Activated naive CD8-positive, alpha-beta T cell (primary cell): ENCODE measurements around the gene ITPR3.

Experiments
- H3K27ac Mint-ChIP-seq: one replicate; pipeline ENCODE4 v1.8.0; 2021; ENCODE audit warnings: mixed read lengths
- H3K27me3 Mint-ChIP-seq: one replicate; pipeline ENCODE4 v1.8.0; 2021; ENCODE audit warnings: mixed read lengths
- H3K36me3 Mint-ChIP-seq: one replicate; pipeline ENCODE4 v1.8.0; 2021; ENCODE audit warnings: mixed read lengths
- H3K4me1 Mint-ChIP-seq: one replicate; pipeline ENCODE4 v1.8.0; 2021; ENCODE audit warnings: low read depth, mixed read lengths
- H3K4me3 Mint-ChIP-seq: one replicate; pipeline ENCODE4 v1.8.0; 2021; ENCODE audit warnings: mild to moderate bottlenecking, mixed read lengths
- H3K9me3 Mint-ChIP-seq: one replicate; pipeline ENCODE4 v1.8.0; 2021; ENCODE audit warnings: low read depth, mixed read lengths

Gene ITPR3

DNA sequence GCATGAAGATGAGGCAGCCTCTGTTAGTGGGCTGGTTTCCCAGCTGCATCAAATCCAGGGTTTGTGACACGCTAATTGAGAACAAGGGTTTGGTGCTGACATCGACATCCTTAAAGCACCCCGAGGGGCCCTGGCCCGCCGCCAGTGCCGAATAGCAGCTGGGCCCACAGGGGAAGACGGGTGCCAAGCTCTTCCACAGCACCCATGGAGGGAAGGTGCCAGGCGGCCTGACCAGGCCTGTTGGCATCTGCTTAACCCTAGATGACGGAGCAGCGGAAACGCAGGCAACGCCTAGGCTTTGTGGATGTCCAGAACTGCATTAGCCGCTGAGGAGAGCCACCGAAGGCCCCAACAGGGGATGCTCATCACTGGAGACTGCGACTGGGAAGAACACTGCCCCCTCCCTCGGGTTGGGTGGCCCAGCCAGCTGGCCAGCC, 74.3 kb downstream of the ITPR3 start:
- H3K4me3 Mint-ChIP-seq, result no peak overlapping the region

DNA sequence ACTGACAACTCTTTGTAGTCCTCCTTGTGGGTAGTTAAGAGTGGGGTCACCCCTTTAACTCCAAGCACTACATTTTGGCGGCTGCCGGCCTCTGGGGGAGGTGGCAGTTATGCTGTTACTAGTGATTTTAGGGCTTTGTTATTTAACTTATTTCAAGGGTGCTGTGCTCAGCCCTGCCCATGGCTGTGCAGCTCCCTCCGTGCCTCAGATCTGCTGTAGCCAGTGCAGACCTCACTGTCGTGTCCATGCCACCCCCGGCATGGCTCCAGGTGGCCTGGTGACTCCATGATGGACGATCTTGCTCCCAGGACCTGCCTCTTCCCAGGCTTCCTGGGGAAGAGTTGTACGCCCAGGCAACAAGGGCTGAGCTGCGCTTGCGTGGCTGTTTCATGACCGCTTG, 75.0 kb downstream of the ITPR3 start:
- peaks cover 14% of the 10 kb centered on the region for H3K36me3 Mint-ChIP-seq
- H3K4me3 Mint-ChIP-seq, result peak overlapping the region; percentile 61
- H3K4me1 Mint-ChIP-seq, result peaks cover 77% of the 10 kb centered on the region
- H3K9me3 Mint-ChIP-seq, result no peaks in the 10 kb centered on the region
- peak overlapping the region; percentile 94 for H3K27ac Mint-ChIP-seq
- H3K27me3 Mint-ChIP-seq, result no peaks in the 10 kb centered on the region

More for the DNA sequence above, 74.3 kb downstream of the ITPR3 start:
- Mint-ChIP-seq H3K36me3 (peaks cover 14% of the 10 kb centered on the region), H3K9me3 (no peaks in the 10 kb centered on the region), H3K27ac (peak overlapping the region; percentile 94), H3K27me3 (no peaks in the 10 kb centered on the region), H3K4me1 (peaks cover 75% of the 10 kb centered on the region)

- Mint-ChIP-seq H3K4me3 (peak overlapping the region; percentile 61), H3K27me3 (no peaks in the 10 kb centered on the region), H3K36me3 (peaks cover 14% of the 10 kb centered on the region), H3K27ac (peak overlapping the region; percentile 94), H3K4me1 (peaks cover 75% of the 10 kb centered on the region), H3K9me3 (no peaks in the 10 kb centered on the region)
Observed at GRCh38 chr6:33696548-33697518, 75.7 kb downstream of the ITPR3 start.

GRCh38 chr6:33697845-33698244, 76.7 kb downstream of the ITPR3 start:
- Mint-ChIP-seq H3K27me3 (no peaks in the 10 kb centered on the region), H3K27ac (peak overlapping the region; percentile 94), H3K36me3 (peaks cover 10% of the 10 kb centered on the region), H3K4me3 (peak overlapping the region; percentile 6), H3K4me1 (peaks cover 65% of the 10 kb centered on the region), H3K9me3 (no peaks in the 10 kb centered on the region)

DNA sequence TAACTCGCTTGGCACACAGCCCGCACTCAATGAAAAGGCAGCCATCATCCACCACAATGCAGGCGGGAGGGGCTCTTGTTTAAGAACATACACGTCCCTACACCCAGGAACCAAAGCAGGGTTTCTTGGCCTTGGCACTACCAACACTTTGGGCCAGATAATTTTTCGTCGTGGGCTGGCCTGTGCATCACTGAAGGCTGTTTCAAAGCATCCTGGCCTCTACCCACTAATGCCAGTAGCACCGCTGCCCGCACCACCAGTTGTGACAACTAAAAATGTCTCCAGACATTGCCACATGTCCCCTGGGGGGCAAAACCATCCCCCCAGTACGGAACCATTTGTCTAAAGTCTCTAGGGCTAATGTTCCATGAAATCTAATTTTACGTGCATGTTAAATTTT, 77.4 kb downstream of the ITPR3 start:
- Mint-ChIP-seq H3K9me3 (no peaks in the 10 kb centered on the region), H3K27ac (peak overlapping the region; percentile 68), H3K27me3 (no peaks in the 10 kb centered on the region), H3K36me3 (peaks cover 9% of the 10 kb centered on the region), H3K4me1 (peaks cover 58% of the 10 kb centered on the region), H3K4me3 (no peak overlapping the region)

GRCh38 chr6:33699131-33699530, 78.0 kb downstream of the ITPR3 start:
- H3K27me3 Mint-ChIP-seq, result no peaks in the 10 kb centered on the region

DNA sequence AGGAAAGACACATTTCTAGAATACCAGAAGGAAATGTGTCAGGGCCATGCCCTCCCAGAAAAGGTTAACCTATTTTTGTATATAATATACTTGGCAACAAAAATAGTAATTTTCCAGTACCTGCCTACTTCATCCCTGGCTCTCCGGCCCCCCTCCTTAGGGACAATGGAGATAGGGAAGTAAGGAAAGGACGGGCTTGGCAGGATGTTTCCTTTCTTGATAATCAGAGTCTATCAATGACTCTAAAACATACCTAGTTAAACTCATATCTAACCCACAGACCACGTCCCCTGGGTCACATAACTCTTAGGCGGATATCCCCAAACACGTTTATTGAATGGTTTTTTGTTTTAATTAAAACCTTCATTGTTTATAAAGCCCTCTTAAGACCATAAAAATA, 78.6 kb downstream of the ITPR3 start:
- Mint-ChIP-seq H3K4me1 (peaks cover 46% of the 10 kb centered on the region), H3K27ac (peak overlapping the region; percentile 46), H3K9me3 (no peaks in the 10 kb centered on the region), H3K4me3 (no peak overlapping the region), H3K36me3 (peaks cover 9% of the 10 kb centered on the region), H3K27me3 (no peaks in the 10 kb centered on the region)

More at GRCh38 chr6:33699131-33699530, 78.0 kb downstream of the ITPR3 start:
- H3K36me3 Mint-ChIP-seq, result peaks cover 7% of the 10 kb centered on the region
- H3K27ac Mint-ChIP-seq, result no peak overlapping the region
- no peak overlapping the region for H3K4me3 Mint-ChIP-seq
- peaks cover 52% of the 10 kb centered on the region for H3K4me1 Mint-ChIP-seq
- H3K9me3 Mint-ChIP-seq, result no peaks in the 10 kb centered on the region

- H3K4me1 Mint-ChIP-seq, result peaks cover 38% of the 10 kb centered on the region
- no peaks in the 10 kb centered on the region for H3K27me3 Mint-ChIP-seq
- no peak overlapping the region for H3K4me3 Mint-ChIP-seq
- no peaks in the 10 kb centered on the region for H3K9me3 Mint-ChIP-seq
- H3K36me3 Mint-ChIP-seq, result peaks cover 9% of the 10 kb centered on the region
- peak overlapping the region; percentile 46 for H3K27ac Mint-ChIP-seq
Observed at GRCh38 chr6:33700391-33701050, 79.4 kb downstream of the ITPR3 start.

GRCh38 chr6:33702345-33702977, 81.3 kb downstream of the ITPR3 start:
- Mint-ChIP-seq H3K36me3 (peaks cover 8% of the 10 kb centered on the region), H3K4me1 (peaks cover 20% of the 10 kb centered on the region), H3K27ac (no peak overlapping the region), H3K4me3 (no peak overlapping the region), H3K9me3 (no peaks in the 10 kb centered on the region), H3K27me3 (no peaks in the 10 kb centered on the region)

DNA sequence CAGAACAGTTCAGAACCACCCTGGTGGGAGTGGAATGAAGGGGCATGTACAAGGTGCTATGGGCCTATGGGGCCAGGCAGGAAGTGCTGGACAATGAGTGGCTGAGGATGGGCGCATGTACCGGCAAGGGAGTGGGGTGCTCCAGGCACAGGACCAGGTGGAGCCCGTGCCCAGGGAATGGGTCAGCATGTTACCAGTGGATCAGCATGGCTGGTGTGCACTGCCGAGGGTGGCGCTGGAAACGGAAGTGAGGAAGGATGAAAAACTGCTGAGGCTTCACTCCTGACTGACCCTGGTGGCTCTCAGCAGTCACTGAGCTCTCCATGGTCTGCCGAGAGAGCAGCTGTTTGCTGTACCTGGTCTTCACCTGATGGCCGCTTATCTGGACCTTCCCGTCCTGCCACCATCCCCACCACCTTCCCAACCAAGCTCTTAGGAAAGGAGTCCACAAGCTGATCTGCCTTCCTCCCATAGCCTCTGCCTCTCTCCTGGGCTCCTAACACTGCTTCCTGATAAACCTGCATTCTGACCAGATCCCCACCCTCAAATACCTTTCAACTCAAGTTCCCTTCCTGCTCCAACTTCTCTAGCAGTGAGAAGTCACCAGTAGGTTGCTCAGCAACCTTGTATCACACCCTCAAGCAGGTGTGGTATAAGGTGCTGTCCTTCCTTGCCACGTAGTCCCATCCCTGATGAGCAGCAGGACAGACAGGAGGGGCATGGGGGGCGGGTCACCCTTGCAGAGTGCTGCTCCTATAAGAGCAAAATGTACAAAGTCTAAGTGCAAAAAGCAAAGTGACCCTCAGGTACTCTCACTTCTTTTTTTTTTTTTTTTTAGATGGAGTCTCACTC, 83.3 kb downstream of the ITPR3 start:
- Mint-ChIP-seq H3K27ac (no peak overlapping the region), H3K9me3 (no peaks in the 10 kb centered on the region), H3K4me1 (peaks cover 24% of the 10 kb centered on the region), H3K36me3 (peaks cover 10% of the 10 kb centered on the region), H3K27me3 (no peaks in the 10 kb centered on the region), H3K4me3 (no peak overlapping the region)

GRCh38 chr6:33705268-33705885, 84.3 kb downstream of the ITPR3 start:
- Mint-ChIP-seq H3K27me3 (no peaks in the 10 kb centered on the region), H3K4me1 (peaks cover 28% of the 10 kb centered on the region), H3K9me3 (no peaks in the 10 kb centered on the region), H3K4me3 (no peak overlapping the region), H3K27ac (no peak overlapping the region), H3K36me3 (peaks cover 16% of the 10 kb centered on the region)

DNA sequence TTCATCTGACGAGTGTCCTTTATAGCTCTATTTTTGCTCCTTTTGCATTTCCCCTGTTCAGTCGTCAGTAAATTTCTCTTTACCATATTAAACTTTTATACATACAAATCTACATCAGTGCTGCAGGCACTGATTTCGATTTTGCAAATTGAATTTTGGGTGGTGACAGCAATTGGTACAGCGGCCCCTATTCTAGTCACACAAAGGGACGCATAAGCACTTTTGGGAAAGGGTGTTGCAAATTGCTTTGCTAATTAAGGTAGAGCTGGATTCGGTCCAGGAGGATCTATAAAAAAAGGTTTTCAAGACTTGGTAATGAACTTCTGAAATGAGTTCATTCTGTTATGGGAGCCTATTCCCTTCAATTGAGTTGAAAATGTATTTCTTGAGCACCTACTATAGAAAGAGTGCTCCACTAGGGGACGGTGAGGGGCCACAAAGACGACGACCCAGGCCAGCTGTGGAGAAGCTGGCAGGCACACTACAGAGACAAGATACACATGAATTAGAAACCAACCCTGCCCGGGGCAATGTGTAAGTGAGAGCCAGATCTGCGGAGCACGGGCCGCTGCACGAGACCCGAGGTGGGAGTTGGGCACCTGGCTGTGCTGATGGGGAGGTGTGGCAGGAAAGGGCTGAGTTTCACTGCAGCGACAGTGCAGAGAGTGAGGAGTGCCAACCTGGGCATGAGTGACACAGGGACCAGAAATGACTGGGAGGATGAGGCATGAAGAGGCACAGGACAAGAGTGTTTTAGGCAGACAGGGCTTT, 85.0 kb downstream of the ITPR3 start:
- no peaks in the 10 kb centered on the region for H3K27me3 Mint-ChIP-seq
- peaks cover 17% of the 10 kb centered on the region for H3K36me3 Mint-ChIP-seq
- no peak overlapping the region for H3K4me3 Mint-ChIP-seq
- no peaks in the 10 kb centered on the region for H3K9me3 Mint-ChIP-seq
- peaks cover 33% of the 10 kb centered on the region for H3K4me1 Mint-ChIP-seq
- peak overlapping the region; percentile 61 for H3K27ac Mint-ChIP-seq

DNA sequence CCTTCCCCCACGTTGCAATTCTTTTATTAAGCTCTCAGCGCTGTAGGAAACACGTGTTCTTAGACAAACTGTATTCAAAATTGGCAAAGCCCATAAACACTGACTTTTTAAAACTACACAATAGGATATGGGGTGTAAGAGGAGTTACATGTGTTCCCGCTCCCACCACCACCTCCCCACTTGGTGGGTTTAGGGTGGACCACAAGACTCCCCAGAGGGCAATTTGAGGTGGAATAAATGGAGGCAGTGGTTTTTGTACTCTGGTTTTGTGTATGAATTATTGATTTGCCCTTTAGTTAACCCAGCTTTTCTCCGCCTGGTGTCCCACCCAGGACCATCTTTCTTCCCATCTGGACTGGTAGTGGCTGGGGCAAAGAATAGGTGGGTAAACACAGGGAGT, 86.6 kb downstream of the ITPR3 start:
- Mint-ChIP-seq H3K27ac (no peak overlapping the region), H3K4me3 (no peak overlapping the region), H3K9me3 (no peaks in the 10 kb centered on the region)

More for the DNA sequence above, 86.6 kb downstream of the ITPR3 start:
- Mint-ChIP-seq H3K4me1 (peaks cover 37% of the 10 kb centered on the region), H3K36me3 (peaks cover 17% of the 10 kb centered on the region), H3K27me3 (no peaks in the 10 kb centered on the region)
